Ammon's horn (tissue), 1 donor: ENCODE data around the gene TMEM198.

Experiments
- DNase-seq: peaks from one replicate; pipeline ENCODE4 v3.0.0-alpha.2; 2016; ENCODE audit warnings: low spot score

TMEM198 gene

DNA sequence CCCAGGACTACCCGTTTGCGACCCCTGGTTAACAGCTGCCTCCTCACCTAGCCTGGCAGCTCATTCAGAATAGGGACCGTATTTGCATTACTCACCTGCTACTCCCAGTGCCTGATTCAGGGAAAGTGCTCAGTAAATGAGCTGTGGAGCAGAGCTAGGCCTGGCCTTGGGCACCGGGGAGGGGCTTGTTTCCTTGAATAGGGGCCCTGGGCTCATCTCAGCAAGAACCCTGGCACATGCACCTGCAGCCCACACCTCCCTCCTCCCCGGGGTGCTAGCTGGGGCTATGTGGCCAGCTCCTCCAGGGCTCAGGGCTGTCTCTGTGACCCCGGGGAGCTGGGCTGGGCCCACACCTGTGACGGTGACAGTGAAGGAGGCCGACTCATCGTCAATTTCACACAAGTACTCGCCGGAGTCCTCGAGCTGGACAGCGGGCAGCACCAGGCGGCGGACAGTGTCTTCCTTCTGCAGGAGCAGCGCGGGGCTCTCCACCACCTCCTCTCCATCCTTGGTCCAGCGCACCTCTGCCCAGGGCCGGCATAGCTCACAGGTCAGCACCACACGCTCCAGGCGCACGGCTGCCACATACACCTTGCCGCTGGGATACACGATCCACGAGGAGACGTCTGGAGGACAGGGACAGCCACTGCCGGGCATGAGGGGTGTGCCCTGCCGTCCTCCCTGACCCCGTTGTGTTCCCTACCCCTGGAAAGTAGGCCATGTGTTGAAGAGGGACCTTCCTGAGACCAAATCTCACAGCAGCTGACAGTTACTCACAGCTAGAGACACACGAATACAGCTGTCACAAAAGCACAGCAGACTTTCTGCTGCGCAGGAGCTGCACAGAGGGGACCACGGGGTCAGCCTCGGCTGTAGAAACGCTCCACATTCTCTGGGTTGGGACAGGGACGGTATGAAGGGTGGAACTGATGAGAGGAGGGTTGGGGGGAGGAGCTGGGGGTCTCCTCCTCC is 18.5 kb downstream of the TMEM198 start:
- no peak for DNase-seq

DNA sequence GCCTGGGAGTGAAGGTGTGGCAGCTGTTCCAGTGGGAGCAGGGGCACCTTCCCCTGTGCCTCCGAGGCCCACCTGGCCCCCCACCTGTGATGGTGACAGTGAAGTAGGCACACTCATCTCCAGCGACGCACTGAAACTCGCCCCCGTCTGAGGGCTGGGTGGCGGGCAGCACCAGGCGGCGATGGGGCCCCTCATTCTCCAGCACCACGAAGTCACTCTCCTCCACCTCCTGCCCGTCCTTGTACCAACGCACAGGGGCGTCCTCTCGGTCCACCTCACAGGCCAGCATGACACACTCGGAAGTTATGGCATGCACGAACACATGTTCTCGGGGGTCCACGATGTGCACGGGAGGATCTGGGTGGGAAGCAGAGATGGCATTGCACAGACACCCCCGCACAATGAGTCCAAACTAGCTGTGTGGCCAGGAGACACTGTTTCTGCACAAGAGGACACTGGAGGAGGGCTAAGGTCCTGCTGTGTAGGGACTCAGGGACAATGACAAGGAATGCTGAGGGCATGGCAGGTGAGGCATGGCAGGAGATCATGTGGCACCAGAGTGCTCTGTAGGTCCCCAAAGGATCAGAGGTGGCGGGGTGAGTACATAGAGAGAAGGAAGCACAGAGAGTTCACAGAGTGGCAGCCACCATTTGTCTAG is 19.6 kb downstream of the TMEM198 start:
- no peak for DNase-seq

DNA sequence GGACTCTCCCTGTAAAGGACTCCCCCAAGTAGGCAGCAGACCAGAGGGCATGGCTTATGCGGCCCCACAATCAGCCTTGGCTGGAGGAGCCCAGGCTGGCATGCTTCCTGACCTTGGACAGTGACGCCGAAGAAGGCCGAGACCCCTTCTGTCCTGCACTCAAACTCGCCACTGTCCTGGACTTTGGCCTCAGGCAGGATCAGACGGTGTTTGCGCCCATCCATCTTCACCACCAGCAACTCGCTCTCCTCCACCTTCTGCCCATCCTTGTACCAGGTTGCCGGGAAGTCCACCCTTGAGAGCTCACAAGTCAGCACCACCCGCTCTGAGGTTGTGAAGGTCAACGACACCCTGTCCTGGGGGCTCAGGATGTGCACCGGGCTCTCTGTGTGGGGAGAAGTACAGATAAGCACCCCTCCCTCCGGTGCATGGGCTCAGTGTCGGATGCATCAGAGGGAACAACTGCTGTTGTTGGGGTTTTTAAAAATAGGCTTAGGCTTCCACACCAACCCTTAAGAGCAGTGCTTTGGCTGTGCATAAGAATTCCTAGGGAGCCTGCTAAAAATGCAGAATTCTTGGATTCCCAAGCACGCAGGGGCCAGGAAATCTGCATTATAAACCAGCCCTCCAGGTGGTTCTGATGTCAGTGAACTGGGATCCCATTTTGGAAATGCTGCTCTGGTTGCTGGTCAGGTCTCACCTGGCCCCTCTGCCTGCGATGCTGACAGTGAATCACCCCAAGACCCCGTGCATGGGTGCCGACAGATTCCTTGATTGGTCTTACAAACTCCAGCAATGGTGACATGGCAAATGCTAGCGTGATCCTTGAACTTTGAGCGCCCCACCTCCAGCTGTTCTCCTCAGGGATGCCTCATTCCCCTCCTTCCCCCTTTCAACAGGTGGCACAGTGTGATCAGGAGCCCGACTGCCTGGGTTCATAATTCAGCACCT is 21.6 kb downstream of the TMEM198 start:
- no peak for DNase-seq

DNA sequence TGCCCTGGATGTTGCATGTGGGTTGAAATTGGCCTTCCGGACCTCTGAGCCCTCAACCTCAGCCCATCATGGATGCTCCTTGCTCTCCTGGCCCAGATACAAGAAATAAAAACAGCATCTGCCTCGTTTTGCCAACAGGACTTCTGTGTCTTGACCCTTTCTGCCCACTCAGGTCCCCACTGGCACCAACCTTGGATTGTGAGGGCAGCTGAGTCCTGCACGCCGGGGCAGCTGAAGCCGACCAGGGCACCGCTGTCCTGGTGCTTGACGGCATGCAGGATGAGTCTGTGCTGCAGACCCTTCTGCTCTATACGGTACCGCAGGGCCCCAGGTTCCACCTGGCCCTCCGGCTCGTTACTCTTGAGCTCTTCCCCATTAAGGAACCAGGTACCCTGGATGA is 22.8 kb downstream of the TMEM198 start:
- DNase-seq: no peak

DNA sequence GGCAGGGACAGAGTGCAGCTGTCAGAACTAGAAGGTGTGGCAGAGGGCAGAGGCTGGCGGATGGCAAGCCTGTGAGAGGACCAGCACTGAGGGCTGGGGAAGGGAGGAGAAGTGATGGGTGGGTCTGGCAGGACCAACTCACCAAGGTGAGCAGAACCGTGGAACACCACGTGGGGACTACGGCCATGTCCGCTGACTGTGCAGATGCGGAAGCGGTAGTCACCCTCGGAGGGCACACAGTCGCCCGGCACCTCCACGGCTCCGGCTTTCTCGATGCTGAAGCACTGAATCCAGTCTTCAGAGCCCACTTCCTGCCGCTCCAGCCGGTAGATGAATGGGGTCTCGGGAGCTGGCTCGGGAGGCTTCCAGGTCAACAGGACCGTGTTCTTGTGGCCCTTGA is 23.3 kb downstream of the TMEM198 start:
- no peak for DNase-seq

DNA sequence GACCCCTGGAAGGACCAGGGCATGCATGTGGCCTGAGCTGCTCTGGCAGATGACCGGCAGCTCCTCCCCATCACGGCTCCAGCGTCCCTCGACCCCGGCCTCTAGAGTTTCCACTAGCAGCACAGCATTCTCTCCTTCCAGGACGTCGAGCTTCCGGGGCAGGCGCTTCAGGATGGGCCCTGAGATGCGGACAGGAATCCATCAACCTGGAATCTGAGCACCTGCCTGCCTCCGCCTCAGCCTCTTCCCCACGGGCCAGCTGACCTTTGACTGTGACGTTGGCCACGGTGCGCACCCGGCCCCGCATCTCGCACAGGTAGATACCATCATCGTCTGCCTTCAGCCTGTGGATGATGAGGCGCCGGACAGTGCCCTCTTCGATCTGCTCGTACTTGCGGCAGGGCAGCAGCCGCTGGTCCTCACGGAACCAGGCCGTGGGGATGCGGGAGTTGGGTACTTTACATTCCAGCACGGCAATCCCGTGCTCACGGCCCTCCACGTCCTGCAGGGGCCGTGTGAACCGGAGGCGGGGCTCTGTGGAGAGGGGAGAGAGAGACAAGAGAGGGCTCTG is 24.0 kb downstream of the TMEM198 start:
- DNase-seq: no peak

DNA sequence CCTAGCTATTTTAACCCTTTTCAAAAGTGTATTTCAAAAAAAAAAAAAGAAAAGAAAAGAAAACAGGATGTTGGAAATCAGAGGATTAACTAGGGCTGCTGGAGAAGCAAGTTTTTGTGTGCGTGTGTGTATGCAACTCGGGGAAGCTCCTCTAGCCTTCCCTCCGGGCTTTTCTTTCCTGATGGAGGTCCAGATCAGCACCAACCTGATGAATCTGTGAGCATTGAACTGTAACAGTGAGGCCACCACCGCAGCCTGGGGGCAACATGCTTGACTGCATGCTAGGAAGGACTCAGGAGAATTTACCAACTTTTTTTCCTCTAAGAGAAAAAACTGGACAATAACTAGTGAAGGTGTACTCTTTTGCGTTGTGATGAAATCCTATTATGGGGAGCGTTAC is 25.2 kb downstream of the TMEM198 start:
- no peak for DNase-seq

DNA sequence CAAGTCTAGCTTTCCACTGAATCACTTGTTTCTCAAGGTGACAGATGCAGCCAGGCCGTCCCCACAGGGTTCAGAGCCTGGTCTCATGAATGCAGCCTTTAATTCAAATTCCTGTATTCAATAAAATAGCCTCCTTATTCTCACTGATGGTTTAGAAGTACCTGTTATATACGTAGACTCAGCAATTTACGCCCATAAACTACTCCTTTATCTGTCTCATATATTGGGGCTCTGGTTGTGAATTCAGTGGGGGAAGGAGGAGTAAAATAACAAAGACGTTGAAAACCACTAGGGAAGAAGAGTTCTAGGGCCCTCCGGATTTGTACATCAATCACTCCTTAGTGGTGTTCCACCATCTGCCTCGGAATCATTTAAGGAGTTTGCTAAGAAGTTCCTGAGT is 25.8 kb downstream of the TMEM198 start:
- DNase-seq: no peak

DNA sequence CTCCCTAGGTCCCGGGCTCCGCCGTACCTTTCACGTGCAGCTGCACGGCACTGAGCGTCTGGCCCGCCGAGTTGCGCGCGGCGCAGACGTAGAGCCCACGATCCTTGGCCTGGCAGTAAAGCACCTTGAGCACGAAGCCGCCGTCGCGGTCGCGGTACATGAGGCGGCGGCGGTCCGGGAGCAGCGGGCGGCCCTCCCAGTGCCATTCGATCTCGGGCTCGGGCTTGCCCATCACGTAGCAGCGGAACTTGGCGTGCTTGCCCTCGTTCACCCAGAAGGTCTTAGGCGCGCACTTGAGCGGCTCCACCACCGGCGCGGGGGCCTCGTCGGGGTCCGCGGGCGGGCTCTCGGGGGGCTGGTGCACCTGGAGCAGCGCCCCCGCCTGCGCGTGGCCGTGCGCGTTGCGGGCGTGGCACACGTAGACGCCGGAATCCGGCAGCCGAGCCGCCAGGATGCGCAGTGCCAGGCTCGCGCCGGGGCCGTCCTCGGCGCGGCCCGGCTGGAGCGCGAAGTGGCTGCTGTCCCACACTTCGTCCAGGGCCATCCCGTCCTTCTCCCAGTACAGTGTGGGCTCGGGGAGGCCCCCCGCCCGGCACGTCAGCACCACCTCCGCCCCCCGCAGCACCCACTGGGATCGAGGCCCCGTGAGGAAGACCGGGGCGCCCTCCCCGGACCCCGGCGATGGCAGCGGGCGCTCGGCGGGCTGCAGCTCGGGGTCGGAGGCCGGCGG is 26.5 kb downstream of the TMEM198 start:
- no peak for DNase-seq

DNA sequence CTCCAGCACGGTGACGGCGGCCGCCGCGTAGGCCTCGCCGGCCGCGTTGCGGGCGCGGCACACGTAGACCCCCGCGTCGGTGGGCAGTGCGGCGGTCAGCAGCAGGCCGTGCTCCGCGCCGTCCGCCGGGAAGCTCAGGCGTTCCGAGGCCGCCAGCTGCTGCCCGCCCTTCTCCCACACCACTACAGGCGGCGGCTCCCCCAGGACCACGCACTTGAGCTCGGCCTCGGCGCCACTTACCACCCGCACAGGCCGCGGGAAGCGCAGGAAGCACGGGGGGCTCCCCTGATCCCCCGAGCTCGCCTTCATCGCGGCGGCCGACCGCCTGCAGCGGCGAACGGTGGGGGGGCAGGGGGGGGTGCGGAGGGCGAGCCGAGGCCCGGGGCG is 27.1 kb downstream of the TMEM198 start:
- no peak for DNase-seq

DNA sequence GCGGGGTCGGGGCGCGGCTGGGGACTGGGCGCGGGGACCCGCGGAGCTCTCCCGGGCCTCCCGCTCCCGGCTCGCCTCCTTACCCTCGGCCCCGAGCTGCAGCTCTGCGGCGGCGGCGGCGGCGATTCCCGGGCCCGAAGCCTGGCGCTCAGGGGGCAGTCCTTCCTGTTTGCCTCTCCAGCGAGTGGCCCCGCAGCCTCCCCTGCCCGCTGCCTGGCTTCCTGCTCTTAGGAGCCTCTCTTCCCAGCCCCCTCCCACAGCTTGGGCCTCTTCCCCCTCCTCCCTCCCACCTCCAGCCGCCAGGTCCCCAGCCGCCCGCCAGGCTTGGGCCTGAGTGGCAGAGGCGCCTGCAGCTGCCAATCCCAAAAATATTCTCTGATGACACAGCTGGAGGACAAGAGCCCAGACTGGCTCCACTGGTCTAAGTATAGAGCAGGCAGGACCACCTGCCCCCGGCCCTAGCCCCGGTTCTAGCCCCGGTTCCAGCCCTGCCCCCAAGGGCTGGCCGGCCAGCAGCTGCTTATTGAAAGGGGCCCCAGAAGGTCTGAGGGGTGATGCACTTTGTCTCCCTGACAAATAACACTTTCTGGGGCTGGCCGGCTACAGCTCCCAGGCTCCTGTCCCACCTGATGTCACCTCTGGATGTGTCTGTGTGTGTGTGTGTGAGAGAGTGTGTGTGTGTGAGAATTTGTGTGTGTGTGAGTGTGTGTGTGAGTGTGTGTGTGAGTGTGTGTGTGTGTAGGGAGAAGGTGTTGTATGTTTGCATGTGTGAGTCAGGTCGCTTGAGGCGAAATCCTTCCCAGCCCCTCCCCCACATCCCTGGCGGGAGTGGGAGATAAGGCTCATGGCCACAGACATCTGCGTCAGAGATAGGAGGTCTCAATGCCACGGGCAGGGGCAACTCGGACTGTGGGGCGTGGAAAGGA is 27.7 kb downstream of the TMEM198 start, which contains the start of gene OBSL1:
TSS of gene OBSL1 (minus strand) at position 229 of the 926 bp plus-strand sequence. CDS start 307 bp downstream, outside the sequence.
- peak; percentile 67 for DNase-seq

DNA sequence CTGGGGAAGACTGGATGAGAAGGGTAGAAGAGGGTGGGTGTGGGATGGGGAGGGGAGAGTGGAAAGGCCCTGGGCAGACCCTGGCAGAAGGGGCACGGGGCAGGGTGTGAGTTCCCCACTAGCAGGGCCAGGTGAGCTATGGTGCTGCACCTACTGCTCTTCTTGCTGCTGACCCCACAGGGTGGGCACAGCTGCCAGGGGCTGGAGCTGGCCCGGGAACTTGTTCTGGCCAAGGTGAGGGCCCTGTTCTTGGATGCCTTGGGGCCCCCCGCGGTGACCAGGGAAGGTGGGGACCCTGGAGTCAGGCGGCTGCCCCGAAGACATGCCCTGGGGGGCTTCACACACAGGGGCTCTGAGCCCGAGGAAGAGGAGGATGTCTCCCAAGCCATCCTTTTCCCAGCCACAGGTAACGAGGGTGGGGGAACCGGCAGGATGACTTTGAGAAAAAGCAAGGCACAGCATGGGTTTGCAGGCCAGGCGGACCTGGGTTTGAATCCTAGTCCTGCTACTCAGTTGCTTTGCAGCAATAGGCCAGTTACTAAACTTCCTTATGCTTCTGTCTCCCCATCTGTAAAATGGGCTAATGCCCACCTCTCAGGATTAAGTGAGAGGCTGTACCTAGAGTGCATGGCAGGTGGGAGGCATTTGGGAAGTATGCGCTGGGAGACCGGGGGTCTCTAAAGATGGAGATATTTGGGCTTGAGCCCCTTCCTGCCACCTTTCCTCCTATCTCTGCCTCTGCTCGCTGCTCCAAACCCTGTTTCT is 28.6 kb downstream of the TMEM198 start, which contains the start of gene INHA:
TSS of gene INHA (plus strand) at position 74 of the 765 bp plus-strand sequence. CDS start at position 139, 65 bp downstream.
- no peak for DNase-seq

DNA sequence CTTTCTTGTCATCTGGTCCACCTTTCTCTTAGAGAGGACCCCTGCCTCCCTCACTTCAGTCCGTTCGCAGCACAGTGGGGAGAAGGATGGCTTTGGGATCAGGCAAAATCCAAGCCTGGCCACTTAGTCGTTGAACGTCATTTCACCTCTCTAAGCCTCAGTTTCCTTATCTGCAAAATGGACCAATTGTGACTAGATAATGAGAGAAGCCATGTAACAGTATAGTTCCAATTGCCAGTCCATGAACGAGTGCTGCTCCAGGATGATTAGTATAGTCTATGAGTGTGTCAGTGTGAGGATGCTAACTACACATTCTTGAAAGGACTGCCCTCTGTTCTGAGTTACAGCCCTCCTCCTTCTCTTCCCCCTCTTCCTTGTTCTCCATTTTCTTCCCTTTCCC is 29.3 kb downstream of the TMEM198 start:
- no peak for DNase-seq

DNA sequence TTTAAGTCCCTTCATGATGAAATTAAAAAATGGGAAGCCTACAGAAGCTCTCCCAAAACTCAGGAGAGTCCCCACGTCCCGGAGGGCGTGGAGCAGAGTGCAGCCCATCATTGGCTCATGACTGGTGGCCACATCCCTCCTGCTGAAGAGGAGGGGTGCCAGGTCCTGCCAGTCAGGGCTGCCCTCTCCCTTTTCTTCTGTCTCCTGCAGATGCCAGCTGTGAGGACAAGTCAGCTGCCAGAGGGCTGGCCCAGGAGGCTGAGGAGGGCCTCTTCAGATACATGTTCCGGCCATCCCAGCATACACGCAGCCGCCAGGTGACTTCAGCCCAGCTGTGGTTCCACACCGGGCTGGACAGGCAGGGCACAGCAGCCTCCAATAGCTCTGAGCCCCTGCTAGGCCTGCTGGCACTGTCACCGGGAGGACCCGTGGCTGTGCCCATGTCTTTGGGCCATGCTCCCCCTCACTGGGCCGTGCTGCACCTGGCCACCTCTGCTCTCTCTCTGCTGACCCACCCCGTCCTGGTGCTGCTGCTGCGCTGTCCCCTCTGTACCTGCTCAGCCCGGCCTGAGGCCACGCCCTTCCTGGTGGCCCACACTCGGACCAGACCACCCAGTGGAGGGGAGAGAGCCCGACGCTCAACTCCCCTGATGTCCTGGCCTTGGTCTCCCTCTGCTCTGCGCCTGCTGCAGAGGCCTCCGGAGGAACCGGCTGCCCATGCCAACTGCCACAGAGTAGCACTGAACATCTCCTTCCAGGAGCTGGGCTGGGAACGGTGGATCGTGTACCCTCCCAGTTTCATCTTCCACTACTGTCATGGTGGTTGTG is 30.9 kb downstream of the TMEM198 start:
- DNase-seq: no peak

DNA sequence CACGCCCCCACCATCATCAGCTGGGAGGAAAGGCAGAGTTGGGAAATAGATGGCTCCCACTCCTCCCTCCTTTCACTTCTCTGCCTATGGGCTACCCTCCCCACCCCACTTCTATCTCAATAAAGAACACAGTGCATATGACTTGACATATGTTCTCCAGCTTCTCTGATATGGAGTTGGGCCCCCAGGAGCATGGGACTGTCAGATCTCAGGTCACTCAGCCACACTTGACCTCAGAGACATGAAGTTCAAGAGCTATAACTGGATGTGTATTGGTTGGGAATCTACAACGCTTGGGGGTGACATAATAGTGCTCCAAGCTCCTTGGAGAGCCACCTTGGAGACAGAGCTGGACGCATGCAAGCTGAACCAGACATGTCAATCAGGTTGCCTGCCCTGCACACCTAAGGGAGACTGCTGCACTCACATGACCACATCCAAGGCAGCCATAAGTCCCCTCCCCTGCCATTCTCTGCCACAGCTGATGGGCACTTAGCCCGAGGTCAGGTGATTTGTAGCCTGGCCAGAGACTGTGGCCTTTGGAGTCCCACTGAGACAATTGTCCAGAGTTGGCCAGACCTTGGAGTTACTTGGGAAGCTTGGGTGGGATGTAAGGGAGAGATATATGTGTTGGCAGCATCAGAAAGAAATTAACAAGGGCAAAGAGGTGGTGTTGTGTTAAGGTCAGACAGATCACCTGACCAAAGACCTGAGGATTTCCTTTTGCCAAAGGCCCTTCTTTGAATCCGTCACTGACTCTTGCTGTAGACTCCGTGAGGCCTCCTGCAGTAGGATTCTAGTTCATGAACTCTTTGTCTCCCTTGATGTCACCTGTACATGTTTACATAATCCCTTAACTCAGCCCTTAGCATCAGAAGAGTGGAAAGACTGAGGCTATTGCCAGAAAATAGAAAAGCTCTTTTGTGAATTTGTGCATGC is 32.0 kb downstream of the TMEM198 start:
- DNase-seq: no peak

DNA sequence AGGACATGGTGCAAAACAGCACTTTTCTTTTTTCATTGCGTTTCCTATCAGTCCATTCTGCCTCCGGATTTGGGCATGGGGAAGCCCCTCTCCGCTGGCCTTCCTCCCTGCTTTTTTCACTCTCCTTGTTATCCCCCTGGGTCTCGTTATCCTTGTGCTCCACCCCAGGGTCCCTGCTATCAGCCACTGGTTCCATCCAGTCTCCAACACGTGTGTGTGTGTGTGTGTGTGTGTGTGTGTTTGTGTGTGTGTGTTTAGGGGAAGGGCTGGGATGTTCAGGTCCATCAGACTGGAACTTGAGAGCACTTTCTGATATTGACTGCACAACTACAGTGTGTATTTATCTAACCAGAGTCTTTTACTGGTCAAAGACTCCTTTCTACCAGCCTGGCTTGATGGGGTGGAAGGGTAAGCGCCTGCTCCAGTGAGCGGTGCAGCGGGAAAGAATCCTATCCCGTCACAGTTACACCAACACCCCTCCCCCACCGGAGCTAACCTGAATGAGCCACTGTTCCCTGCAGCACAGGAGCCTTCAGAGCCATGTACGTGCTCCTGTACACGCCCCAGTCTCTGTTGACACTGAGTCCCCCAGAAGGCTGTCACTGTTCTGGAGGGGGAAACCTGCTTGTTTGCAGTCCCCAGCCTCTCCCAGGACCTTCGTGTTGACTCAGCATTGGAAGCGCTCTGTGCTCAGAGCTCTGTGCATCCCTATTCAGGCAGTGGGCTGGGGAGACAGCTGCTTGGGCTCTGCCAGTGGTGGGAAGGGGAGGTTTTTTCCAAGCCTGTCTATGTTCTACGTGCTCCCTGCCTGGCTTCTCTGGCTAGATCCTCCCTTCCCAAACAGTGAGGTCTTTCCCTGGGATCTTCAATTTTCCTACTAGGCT is 32.9 kb downstream of the TMEM198 start:
- no peak for DNase-seq
